HepG2 (cell line): ENCODE data around the gene VAMP4. TPM values are rescaled to one million over a fixed set of nuclear protein-coding genes. Genes with fewer than 3 reads are reported as not detected.

Experiments
- ATAC-seq: fragments of 200-7000 bp; cut with Tn5 transposase; 3 replicates; pipeline ENCODE4 v1.9.1; 2020; ENCODE audit warnings: mild to moderate bottlenecking, moderate library complexity
- BruUV-seq: library from RNA; stranded (reverse); fragments of 400-500 nt; replicated peaks from 2 replicates; lab custom pipeline; 2021; lab: Mats Ljungman, UMichigan
- CTCF ChIA-PET: fragments of 300-600 bp; formaldehyde crosslinking; extraction: SDS; loops from one replicate; lab custom pipeline; 2021; ENCODE audit warnings: low total read pairs, inconsistent platforms, low intra/inter-chr PET ratio; lab: Yijun Ruan, JAX
- POLR2A ChIA-PET: fragments of 350-600 bp; sonication (Branson Sonifier 250); formaldehyde crosslinking; loops from one replicate; lab custom pipeline; 2020; ENCODE audit warnings: antibody characterized with exemption, inconsistent platforms; lab: Yijun Ruan, JAX
- DNase-seq: peaks from one replicate; pipeline ENCODE4 v3.0.0-alpha.2; 2015; ENCODE audit warnings: low spot score
- FAIRE-seq: peaks from 3 replicates; lab custom pipeline; 2011; peaks lifted over from hg19 to GRCh38; lab: Jason Lieb, UNC
- H2AFZ ChIP-seq: one replicate; pipeline ENCODE4 v1.6.1; 2011; ENCODE audit warnings: low read length, inconsistent platforms
- H3K27ac ChIP-seq: fragments of 300-600 bp; 3 replicates; pipeline ENCODE4 v1.8.0; 2011; ENCODE audit warnings: mixed run types, mild to moderate bottlenecking, mixed read lengths, low read length, inconsistent platforms; ENCODE audit not compliant: insufficient read depth; ENCODE audit errors: extremely low read length
- H3K27me3 ChIP-seq, 2 experiments: fragments of 200-600 bp in 1 of 2; 2 replicates in 1 of 2; 3 replicates in 1 of 2; pipeline versions ENCODE4 v1.6.0 to v1.8.0; 2011; ENCODE audit warnings: low read length in 2 of 2, mild to moderate bottlenecking in 2 of 2, moderate library complexity in 2 of 2, inconsistent platforms in 1 of 2; ENCODE audit not compliant: insufficient read depth in 2 of 2, control insufficient read depth in 1 of 2
- H3K36me3 ChIP-seq, 2 experiments: fragments of 200-600 bp in 1 of 2; replicated peaks in 1 of 2; 2 replicates in 1 of 2; 3 replicates in 1 of 2; pipeline versions ENCODE4 v1.5.1 to v1.8.0; 2011; ENCODE audit warnings: low read length in 2 of 2, inconsistent platforms in 1 of 2; ENCODE audit not compliant: insufficient read depth in 2 of 2, control insufficient read depth in 1 of 2
- H3K4me1 ChIP-seq: 2 replicates; pipeline ENCODE4 v1.5.1; 2012; ENCODE audit warnings: low read length, inconsistent platforms; ENCODE audit not compliant: insufficient read depth
- H3K4me2 ChIP-seq: 2 replicates; pipeline ENCODE4 v1.6.0; 2011; ENCODE audit warnings: low read depth, low read length, inconsistent platforms
- H3K4me3 ChIP-seq, 3 experiments: fragments of 200-600 bp in 1 of 3; sonication (generic), shearing (Covaris generic) in 1 of 3; replicated peaks in 1 of 3; 2 replicates each; pipeline ENCODE4 v1.5.1; 2011 to 2016; ENCODE audit warnings: low read length in 3 of 3, inconsistent platforms in 2 of 3, low read depth in 2 of 3, mild to moderate bottlenecking in 2 of 3, control low read depth in 1 of 3, mixed read lengths in 1 of 3; ENCODE audit not compliant: insufficient read depth in 1 of 3
- H3K79me2 ChIP-seq: one replicate; pipeline ENCODE4 v1.6.1; 2011; ENCODE audit warnings: low read length, inconsistent platforms; ENCODE audit not compliant: insufficient read depth
- H3K9ac ChIP-seq: 2 replicates; pipeline ENCODE4 v1.6.0; 2011; ENCODE audit warnings: mild to moderate bottlenecking, low read depth, low read length, inconsistent platforms; ENCODE audit not compliant: insufficient read depth
- H3K9me3 ChIP-seq: 2 replicates; pipeline ENCODE4 v1.5.1; 2012; ENCODE audit warnings: mild to moderate bottlenecking, low read length
- H4K20me1 ChIP-seq: 2 replicates; pipeline ENCODE4 v1.6.0; 2011; ENCODE audit warnings: inconsistent platforms, mild to moderate bottlenecking, low read length, moderate library complexity; ENCODE audit not compliant: insufficient read depth
- DPF2 ChIP-seq: sonication (generic); formaldehyde crosslinking; IDR thresholded peaks from 2 replicates; pipeline ENCODE4 v1.4.0; 2020; ENCODE audit warnings: mild to moderate bottlenecking, low read depth, missing genetic modification reagents, borderline replicate concordance
- HHEX ChIP-seq: IDR thresholded peaks from 2 replicates; pipeline ENCODE4 v1.6.1; 2016; ENCODE audit warnings: control low read depth
- HNRNPUL1 ChIP-seq: fragments of 200-400 bp; formaldehyde crosslinking; IDR thresholded peaks from 2 replicates; pipeline ENCODE4 v1.6.1; 2017; ENCODE audit warnings: low read depth, mild to moderate bottlenecking, low read length, moderate library complexity
- RORA ChIP-seq: sonication (generic); formaldehyde crosslinking; IDR thresholded peaks from 2 replicates; pipeline ENCODE4 v1.5.0; 2020; ENCODE audit warnings: mild to moderate bottlenecking, missing genetic modification reagents, moderate library complexity
- SYNCRIP ChIP-seq: fragments of 200-400 bp; formaldehyde crosslinking; IDR thresholded peaks from 2 replicates; pipeline ENCODE4 v1.6.1; 2018; ENCODE audit warnings: mild to moderate bottlenecking, low read depth, low read length; ENCODE audit not compliant: insufficient read depth
- TGIF2 ChIP-seq: IDR thresholded peaks from 2 replicates; pipeline ENCODE4 v1.6.1; 2016; ENCODE audit warnings: control low read depth, missing compliant biosample characterization
- ZBTB7A ChIP-seq: sonication (generic); formaldehyde crosslinking; IDR thresholded peaks from 2 replicates; pipeline ENCODE4 v1.8.0; 2022; ENCODE audit warnings: mild to moderate bottlenecking, missing genetic modification reagents
- ZFP36L1 ChIP-seq: sonication (generic); formaldehyde crosslinking; IDR thresholded peaks from 2 replicates; pipeline ENCODE4 v1.8.0; 2022; ENCODE audit warnings: mild to moderate bottlenecking, missing genetic modification reagents, moderate library complexity
- ZNF138 ChIP-seq: sonication (generic); formaldehyde crosslinking; IDR thresholded peaks from 2 replicates; pipeline ENCODE4 v1.5.0; 2020; ENCODE audit warnings: mild to moderate bottlenecking, low read depth, missing genetic modification reagents
- ZNF253 ChIP-seq: sonication (generic); formaldehyde crosslinking; IDR thresholded peaks from 2 replicates; pipeline ENCODE4 v1.8.0; 2022; ENCODE audit warnings: mild to moderate bottlenecking, missing genetic modification reagents, borderline replicate concordance
- ZNF30 ChIP-seq: sonication (generic); formaldehyde crosslinking; IDR thresholded peaks from 2 replicates; pipeline ENCODE4 v1.5.0; 2020; ENCODE audit warnings: mild to moderate bottlenecking, missing genetic modification reagents
- ZNF577 ChIP-seq: sonication (generic); formaldehyde crosslinking; IDR thresholded peaks from 2 replicates; pipeline ENCODE4 v1.4.0; 2020; ENCODE audit warnings: mild to moderate bottlenecking, low read depth, missing genetic modification reagents, borderline replicate concordance
- WGBS: methylation state at CpG from one replicate; pipeline ENCODE4 v1.1.6; 2017; ENCODE audit warnings: low lambda C conversion rate; 5-methylcytosine and 5-hydroxymethylcytosine counted together
- in situ Hi-C: cut with HindIII; loops from 2 replicates; pipeline ENCODE4 v1.10.0; 2017; ENCODE audit warnings: low pct_unique_long_range_greater_than_20kb; ENCODE audit not compliant: extremely low pct_ligation_motif_present
- intact Hi-C: fragments of 100-400 bp; cut with micrococcal nuclease; formaldehyde crosslinking; loops from one replicate; pipeline ENCODE4 v1.10.0; 2022; ENCODE audit not compliant: unreplicated experiment
- polyA plus RNA-seq, 8 experiments: library from polyadenylated mRNA; depleted of rRNA in 3 of 8; stranded (reverse) in 7 of 8; unstranded in 1 of 8; fragments of >200 nt; fragmentation: Illumina TruSeq in 4 of 8; extraction: Trizol in 4 of 8; gene quantifications; 2 replicates each; pipeline versions ENCODE4 v1.2.1 to v1.2.3, GENCODE V29; 2011 to 2016; ENCODE audit warnings: low read depth in 4 of 8, missing spikeins in 1 of 8, mixed read lengths in 1 of 8; ENCODE audit not compliant: insufficient read depth in 1 of 8
- total RNA-seq, 5 experiments: library from RNA; depleted of rRNA; stranded (reverse); fragments of >200 nt; fragmentation: Illumina TruSeq; extraction: Trizol; gene quantifications; 2 replicates each; pipeline ENCODE4 v1.2.3, GENCODE V29; 2016; ENCODE audit warnings: low read depth in 1 of 5
- TF ChIP-seq, protein P1 (sequence below): IDR thresholded peaks from 2 replicates; pipeline ENCODE4 v1.6.1; 2016; ENCODE audit warnings: mild to moderate bottlenecking
- TF ChIP-seq, protein P2 (sequence below): sonication (generic); formaldehyde crosslinking; IDR thresholded peaks from 2 replicates; pipeline ENCODE4 v1.4.0; 2020; ENCODE audit warnings: mild to moderate bottlenecking, missing genetic modification reagents

VAMP4 gene
- total and polyA plus RNA-seq, 2 of the 13 experiments (the other 11 are each of a cell fraction or from before 2014, with no cell fraction given), result 1.4 to 2.0 TPM

DNA sequence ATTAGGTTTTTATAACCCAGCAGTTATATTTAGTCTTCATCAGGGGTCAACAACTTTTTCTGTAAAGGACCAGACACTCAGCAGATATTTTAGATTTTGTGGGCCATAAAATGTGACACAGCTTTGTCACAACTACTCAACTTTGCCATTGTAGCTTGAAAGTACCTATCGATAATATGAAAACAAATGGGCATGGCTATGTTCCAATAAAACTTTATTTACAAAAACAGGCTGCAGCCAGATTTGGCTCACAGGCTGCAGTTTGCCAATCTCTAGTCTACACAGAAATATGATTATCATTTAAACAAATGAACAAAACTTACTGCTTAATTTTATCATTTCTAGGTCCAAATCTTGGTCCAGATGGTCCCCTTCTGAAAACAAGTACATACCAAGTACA is 23.0 kb downstream of the VAMP4 start:
- H3K27me3 ChIP-seq, result no peaks in the 10 kb centered on the region
- ATAC-seq (no peak), FAIRE-seq (no peak), DNase-seq (no peak)
- no peak overlapping the region for H2AFZ ChIP-seq
- in situ Hi-C loops, result loop anchor here (10.0 kb wide), 1 partner anchor 74 kb away; no protein-coding TSS in a partner anchor
- CTCF ChIA-PET, result no interaction called here
- no peaks in the 10 kb centered on the region for H3K79me2 ChIP-seq
- H3K36me3 ChIP-seq, result no peaks in the 10 kb centered on the region
- no TSS peak for BruUV-seq
- WGBS, result 100% methylated on average over 1 of the region's 1 CpG
- H3K27ac ChIP-seq, result no peak overlapping the region
- H3K9me3 ChIP-seq, result peaks cover 8% of the 10 kb centered on the region
- H3K4me2 ChIP-seq, result no peak overlapping the region
- H3K4me1 ChIP-seq, result no peaks in the 10 kb centered on the region
- intact Hi-C loops, result loop anchor here (2.0 kb wide), 1 partner anchor 64 kb away; no protein-coding TSS in a partner anchor
- no peak overlapping the region for H3K4me3 ChIP-seq
- no peaks in the 10 kb centered on the region for H4K20me1 ChIP-seq
- TF ChIP-seq, protein P1, sequence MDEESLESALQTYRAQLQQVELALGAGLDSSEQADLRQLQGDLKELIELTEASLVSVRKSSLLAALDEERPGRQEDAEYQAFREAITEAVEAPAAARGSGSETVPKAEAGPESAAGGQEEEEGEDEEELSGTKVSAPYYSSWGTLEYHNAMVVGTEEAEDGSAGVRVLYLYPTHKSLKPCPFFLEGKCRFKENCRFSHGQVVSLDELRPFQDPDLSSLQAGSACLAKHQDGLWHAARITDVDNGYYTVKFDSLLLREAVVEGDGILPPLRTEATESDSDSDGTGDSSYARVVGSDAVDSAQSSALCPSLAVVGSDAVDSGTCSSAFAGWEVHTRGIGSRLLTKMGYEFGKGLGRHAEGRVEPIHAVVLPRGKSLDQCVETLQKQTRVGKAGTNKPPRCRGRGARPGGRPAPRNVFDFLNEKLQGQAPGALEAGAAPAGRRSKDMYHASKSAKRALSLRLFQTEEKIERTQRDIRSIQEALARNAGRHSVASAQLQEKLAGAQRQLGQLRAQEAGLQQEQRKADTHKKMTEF (CRISPR knock-in tag), result no peak
- TF ChIP-seq RORA (CRISPR knock-in tag), result no peak
- TF ChIP-seq TGIF2 (CRISPR knock-in tag), result no peak
- TF ChIP-seq, protein P2, sequence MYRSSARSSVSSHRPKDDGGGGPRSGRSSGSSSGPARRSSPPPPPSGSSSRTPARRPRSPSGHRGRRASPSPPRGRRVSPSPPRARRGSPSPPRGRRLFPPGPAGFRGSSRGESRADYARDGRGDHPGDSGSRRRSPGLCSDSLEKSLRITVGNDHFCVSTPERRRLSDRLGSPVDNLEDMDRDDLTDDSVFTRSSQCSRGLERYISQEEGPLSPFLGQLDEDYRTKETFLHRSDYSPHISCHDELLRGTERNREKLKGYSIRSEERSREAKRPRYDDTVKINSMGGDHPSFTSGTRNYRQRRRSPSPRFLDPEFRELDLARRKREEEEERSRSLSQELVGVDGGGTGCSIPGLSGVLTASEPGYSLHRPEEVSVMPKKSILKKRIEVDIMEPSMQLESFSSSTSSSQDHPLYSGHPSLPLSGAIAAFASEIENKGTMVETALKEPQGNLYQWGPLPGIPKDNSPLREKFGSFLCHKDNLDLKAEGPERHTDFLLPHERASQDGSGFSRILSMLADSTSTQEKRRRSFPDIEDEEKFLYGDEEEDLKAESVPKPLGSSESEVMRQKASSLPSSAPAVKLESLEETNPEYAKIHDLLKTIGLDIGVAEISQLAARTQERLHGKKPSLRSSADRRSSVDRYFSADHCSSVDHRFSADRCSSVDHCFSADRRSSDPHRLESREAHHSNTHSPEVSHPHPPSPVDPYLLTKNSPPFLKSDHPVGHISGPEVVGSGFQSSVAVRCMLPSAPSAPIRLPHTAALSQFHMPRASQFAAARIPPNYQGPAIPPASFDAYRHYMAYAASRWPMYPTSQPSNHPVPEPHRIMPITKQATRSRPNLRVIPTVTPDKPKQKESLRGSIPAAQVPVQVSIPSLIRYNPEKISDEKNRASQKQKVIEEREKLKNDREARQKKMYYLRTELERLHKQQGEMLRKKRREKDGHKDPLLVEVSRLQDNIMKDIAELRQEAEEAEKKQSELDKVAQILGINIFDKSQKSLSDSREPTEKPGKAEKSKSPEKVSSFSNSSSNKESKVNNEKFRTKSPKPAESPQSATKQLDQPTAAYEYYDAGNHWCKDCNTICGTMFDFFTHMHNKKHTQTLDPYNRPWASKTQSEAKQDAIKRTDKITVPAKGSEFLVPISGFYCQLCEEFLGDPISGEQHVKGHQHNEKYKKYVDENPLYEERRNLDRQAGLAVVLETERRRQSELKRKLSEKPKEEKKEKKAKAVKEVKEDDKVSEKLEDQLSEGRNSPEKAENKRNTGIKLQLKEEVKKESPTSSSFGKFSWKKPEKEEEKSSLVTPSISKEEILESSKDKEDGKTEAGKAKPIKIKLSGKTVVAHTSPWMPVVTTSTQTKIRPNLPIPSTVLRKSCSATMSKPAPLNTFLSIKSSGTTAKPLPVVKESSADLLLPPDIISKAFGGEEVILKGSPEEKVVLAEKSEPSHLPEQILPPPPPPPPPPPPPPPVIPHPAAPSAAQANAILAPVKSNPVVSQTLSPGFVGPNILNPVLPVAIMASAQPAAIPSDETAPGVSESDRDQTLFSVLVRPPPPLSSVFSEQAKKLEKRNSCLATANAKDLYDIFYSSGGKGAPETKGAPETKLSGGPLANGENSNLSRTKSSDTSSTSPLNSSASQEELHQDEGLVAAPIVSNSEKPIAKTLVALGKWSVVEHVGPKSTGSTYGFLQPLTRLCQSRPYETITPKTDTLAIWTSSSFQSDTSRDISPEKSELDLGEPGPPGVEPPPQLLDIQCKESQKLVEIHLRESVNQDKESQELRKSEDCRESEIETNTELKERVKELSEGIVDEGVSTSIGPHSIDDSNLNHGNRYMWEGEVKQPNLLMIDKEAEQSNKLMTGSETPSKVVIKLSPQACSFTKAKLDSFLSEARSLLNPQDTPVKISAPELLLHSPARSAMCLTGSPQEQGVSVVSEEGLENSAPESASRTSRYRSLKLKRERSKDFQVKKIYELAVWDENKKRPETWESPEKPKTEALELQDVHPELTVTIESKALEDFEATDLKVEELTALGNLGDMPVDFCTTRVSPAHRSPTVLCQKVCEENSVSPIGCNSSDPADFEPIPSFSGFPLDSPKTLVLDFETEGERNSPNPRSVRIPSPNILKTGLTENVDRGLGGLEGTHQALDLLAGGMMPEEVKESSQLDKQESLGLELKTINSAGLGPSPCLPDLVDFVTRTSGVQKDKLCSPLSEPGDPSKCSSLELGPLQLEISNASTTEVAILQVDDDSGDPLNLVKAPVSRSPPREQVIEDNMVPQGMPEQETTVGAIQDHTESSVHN (CRISPR knock-in tag), result no peak
- TF ChIP-seq ZNF253 (CRISPR knock-in tag), result no peak
- no peak for TF ChIP-seq HNRNPUL1
- no peak for TF ChIP-seq DPF2 (CRISPR knock-in tag)
- no peak for TF ChIP-seq ZBTB7A
- no peak for TF ChIP-seq SYNCRIP
- no peak for TF ChIP-seq ZNF30 (CRISPR knock-in tag)
- no peak for TF ChIP-seq HHEX (CRISPR knock-in tag)
- no peak for TF ChIP-seq ZNF138 (CRISPR knock-in tag)
- no peak for TF ChIP-seq ZNF577
- no peak for TF ChIP-seq ZFP36L1 (CRISPR knock-in tag)
- H3K9ac ChIP-seq, result no peak overlapping the region
- POLR2A ChIA-PET, result no interaction called here
